ENCODE data around the gene FBH1.
A peak's percentile ranks its signal among the peaks of the same experiment; 100 is the strongest.

FBH1 gene

DNA sequence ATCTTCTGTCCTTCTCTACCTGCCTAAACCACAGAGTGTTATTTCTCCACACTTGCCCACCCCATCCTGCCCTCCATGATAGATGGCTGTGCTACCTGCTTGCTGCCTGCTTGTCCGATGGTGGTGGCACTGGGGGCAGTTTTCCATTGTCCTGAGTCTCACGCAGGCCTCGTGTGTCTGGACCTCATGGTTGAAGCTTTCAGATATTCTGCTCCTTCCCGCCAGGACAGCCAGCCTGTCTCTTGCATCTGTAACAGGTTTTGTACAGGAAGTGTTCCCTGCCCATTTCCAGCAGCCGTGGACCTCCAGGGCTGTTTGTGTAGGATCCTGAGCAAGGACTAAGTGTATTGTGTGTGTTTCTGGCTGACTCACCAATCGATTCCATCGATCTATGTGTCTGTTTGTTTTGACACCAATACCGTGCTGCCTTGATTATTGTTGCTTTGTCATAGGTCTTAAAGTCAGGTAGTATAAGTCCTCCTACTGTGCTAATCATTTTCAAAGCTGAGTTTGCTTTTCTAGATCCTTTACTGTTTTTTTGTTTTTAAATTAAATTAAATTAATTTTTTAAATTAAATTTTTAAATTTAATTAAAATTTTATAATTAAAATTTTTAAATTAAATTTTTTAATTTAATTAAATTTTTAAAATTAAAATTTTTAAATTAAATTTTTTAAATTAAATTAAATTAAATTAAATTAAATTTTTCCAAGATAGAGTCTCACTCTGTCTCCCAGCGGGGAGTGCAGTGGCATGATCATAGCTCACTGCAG is 78.8 kb downstream of the FBH1 start:
- Histone ChIP-seq H3K9ac (ENCODE audit: low read length) (no peak overlapping the region), H3K27me3 (ENCODE audit: control insufficient read depth, insufficient read depth, low read length) (no peaks in the 10 kb centered on the region), H3K4me3 (ENCODE audit: low read length) (no peak overlapping the region), H3K9me3 (ENCODE audit: control insufficient read depth, low read length) (no peaks in the 10 kb centered on the region), H3K4me1 (ENCODE audit: control insufficient read depth, insufficient read depth, low read length) (peaks cover 43% of the 10 kb centered on the region), H3K36me3 (ENCODE audit: control insufficient read depth, insufficient read depth, low read length) (no peaks in the 10 kb centered on the region)

GRCh38 chr10:5970066-5970465 is 80.0 kb downstream of the FBH1 start:
- Histone ChIP-seq H3K27me3 (ENCODE audit: control insufficient read depth, insufficient read depth, low read length) (no peaks in the 10 kb centered on the region), H3K9ac (ENCODE audit: low read length) (no peak overlapping the region), H3K4me1 (ENCODE audit: control insufficient read depth, insufficient read depth, low read length) (peaks cover 40% of the 10 kb centered on the region), H3K9me3 (ENCODE audit: control insufficient read depth, low read length) (no peaks in the 10 kb centered on the region), H3K4me3 (ENCODE audit: low read length) (no peak overlapping the region), H3K36me3 (ENCODE audit: control insufficient read depth, insufficient read depth, low read length) (no peaks in the 10 kb centered on the region)

DNA sequence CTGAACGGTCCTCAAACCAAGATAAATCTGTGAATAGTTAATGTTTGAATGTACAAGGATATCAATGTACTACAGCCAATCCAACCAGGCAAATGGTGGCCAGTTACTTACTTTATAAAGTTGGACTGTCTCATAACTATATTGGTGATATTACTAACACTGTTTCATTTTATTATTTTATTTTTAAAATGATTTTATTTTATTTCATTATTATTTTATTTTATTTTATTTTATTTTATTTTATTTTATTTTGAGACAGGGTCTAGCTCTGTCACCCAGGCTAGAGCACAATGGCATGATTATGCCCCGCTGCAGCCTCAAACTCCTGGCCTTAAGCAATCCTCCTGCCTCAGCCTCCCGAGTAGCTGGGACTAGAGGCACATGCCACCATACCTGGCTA is 80.5 kb downstream of the FBH1 start:
- H3K27me3 ChIP-seq (ENCODE audit: control insufficient read depth, insufficient read depth, low read length): no peaks in the 10 kb centered on the region
- peaks cover 35% of the 10 kb centered on the region for H3K4me1 ChIP-seq (ENCODE audit: control insufficient read depth, insufficient read depth, low read length)
- no peak overlapping the region for H3K9ac ChIP-seq (ENCODE audit: low read length)
- no peak overlapping the region for H3K4me3 ChIP-seq (ENCODE audit: low read length)
- no peaks in the 10 kb centered on the region for H3K36me3 ChIP-seq (ENCODE audit: control insufficient read depth, insufficient read depth, low read length)
- no peaks in the 10 kb centered on the region for H3K9me3 ChIP-seq (ENCODE audit: control insufficient read depth, low read length)

- no peaks in the 10 kb centered on the region for H3K27me3 ChIP-seq (ENCODE audit: control insufficient read depth, insufficient read depth, low read length)
- peak overlapping the region; percentile 47 for H3K9ac ChIP-seq (ENCODE audit: low read length)
- H3K4me1 ChIP-seq (ENCODE audit: control insufficient read depth, insufficient read depth, low read length): peaks cover 34% of the 10 kb centered on the region
- H3K9me3 ChIP-seq (ENCODE audit: control insufficient read depth, low read length): no peaks in the 10 kb centered on the region
- no peaks in the 10 kb centered on the region for H3K36me3 ChIP-seq (ENCODE audit: control insufficient read depth, insufficient read depth, low read length)
- H3K4me3 ChIP-seq (ENCODE audit: low read length): no peak overlapping the region
Measured at GRCh38 chr10:5971315-5971832, 81.3 kb downstream of the FBH1 start.

GRCh38 chr10:5971886-5972285 is 81.8 kb downstream of the FBH1 start:
- Histone ChIP-seq H3K36me3 (ENCODE audit: control insufficient read depth, insufficient read depth, low read length) (no peaks in the 10 kb centered on the region), H3K9ac (ENCODE audit: low read length) (peak overlapping the region; percentile 47), H3K9me3 (ENCODE audit: control insufficient read depth, low read length) (no peaks in the 10 kb centered on the region), H3K4me3 (ENCODE audit: low read length) (no peak overlapping the region), H3K4me1 (ENCODE audit: control insufficient read depth, insufficient read depth, low read length) (peaks cover 34% of the 10 kb centered on the region), H3K27me3 (ENCODE audit: control insufficient read depth, insufficient read depth, low read length) (no peaks in the 10 kb centered on the region)

DNA sequence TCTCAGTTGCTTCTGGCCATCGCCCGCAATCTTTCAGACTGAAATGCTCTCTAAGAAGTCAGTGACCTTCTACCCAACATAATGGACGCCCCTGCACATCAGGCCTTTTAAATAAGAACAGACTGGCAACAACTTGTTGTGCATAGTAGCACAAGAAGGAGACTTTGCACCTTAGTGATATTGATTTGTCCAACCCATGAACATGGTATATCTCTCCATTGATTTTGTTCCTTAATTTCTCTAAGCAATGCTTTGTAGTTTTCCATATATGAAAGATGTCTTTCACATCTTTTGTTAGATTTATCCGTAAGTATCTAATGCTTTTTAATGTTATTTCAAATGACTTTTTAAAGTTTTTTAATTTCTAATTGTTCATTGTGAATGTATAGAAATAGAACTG is 83.0 kb downstream of the FBH1 start:
- Histone ChIP-seq H3K9me3 (ENCODE audit: control insufficient read depth, low read length) (no peaks in the 10 kb centered on the region), H3K36me3 (ENCODE audit: control insufficient read depth, insufficient read depth, low read length) (no peaks in the 10 kb centered on the region), H3K9ac (ENCODE audit: low read length) (no peak overlapping the region), H3K27me3 (ENCODE audit: control insufficient read depth, insufficient read depth, low read length) (no peaks in the 10 kb centered on the region), H3K4me3 (ENCODE audit: low read length) (no peak overlapping the region), H3K4me1 (ENCODE audit: control insufficient read depth, insufficient read depth, low read length) (peaks cover 35% of the 10 kb centered on the region)

GRCh38 chr10:5975641-5976473 is 85.8 kb downstream of the FBH1 start:
- H3K9me3 ChIP-seq (ENCODE audit: control insufficient read depth, low read length): no peaks in the 10 kb centered on the region
- H3K9ac ChIP-seq (ENCODE audit: low read length): peak overlapping the region; percentile 94
- peak overlapping the region; percentile 87 for H3K4me3 ChIP-seq (ENCODE audit: low read length)
- H3K4me1 ChIP-seq (ENCODE audit: control insufficient read depth, insufficient read depth, low read length): peaks cover 26% of the 10 kb centered on the region
- no peaks in the 10 kb centered on the region for H3K36me3 ChIP-seq (ENCODE audit: control insufficient read depth, insufficient read depth, low read length)
- no peaks in the 10 kb centered on the region for H3K27me3 ChIP-seq (ENCODE audit: control insufficient read depth, insufficient read depth, low read length)

DNA sequence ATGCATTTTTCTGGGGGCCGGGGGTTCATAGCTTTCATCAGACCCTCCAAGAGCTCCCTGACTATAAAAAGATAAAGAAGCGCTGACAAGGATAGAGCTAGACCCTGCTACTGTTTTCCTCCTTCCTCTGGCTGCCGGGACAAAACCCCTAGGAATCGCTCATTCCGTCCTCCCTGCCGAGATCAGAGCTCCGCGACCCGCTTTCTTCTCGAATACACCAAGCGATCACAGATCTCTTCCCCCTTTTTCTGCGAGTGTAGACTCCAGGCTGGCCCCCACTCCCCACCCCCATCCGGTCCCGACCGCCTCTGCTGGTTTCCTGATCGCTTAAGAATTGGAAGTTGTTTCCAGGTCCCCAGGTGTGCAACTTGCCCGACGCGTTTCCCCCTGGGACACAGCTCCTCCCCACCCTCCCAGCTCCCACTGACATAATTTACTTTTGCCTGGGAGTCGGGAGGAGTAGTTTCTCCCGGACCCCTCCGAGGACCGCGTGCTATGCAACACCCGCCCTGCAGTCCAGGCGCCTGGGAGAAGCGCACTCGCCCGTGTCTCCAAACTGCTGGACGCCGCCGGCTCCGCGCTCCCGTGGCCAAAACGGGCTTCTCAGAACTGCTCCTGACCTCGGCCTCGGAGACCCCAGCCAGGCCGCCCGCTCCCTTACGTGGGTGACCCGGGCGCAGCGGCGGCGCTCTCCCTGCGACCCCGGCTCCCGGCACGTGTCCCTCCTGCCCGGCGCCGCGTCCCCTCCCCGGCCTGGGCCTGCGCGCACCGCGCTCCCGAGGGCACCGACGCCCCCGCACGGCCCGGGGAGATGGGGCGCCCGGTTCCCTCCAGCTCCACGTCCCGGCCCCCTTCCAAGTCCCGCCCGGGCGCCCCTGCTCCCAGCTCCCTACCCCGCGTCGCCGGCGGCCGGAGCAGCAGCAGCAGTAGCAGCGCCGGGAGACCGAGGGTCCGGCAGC is 86.7 kb downstream of the FBH1 start:
- no peaks in the 10 kb centered on the region for H3K27me3 ChIP-seq (ENCODE audit: control insufficient read depth, insufficient read depth, low read length)
- H3K4me3 ChIP-seq (ENCODE audit: low read length): peak overlapping the region; percentile 87
- peaks cover 17% of the 10 kb centered on the region for H3K4me1 ChIP-seq (ENCODE audit: control insufficient read depth, insufficient read depth, low read length)
- peak overlapping the region; percentile 94 for H3K9ac ChIP-seq (ENCODE audit: low read length)
- no peaks in the 10 kb centered on the region for H3K36me3 ChIP-seq (ENCODE audit: control insufficient read depth, insufficient read depth, low read length)
- no peaks in the 10 kb centered on the region for H3K9me3 ChIP-seq (ENCODE audit: control insufficient read depth, low read length)

- H3K9me3 ChIP-seq (ENCODE audit: control insufficient read depth, low read length): no peaks in the 10 kb centered on the region
- no peaks in the 10 kb centered on the region for H3K27me3 ChIP-seq (ENCODE audit: control insufficient read depth, insufficient read depth, low read length)
- H3K4me1 ChIP-seq (ENCODE audit: control insufficient read depth, insufficient read depth, low read length): peaks cover 8% of the 10 kb centered on the region
- no peaks in the 10 kb centered on the region for H3K36me3 ChIP-seq (ENCODE audit: control insufficient read depth, insufficient read depth, low read length)
- peak within 1 kb of the TSS; percentile 87 for H3K4me3 ChIP-seq (ENCODE audit: low read length)
- H3K9ac ChIP-seq (ENCODE audit: low read length): peak within 1 kb of the TSS; percentile 94
Measured at GRCh38 chr10:5977471-5978229, 87.6 kb downstream of the FBH1 start, which contains the start of gene IL15RA. TSS of gene IL15RA (minus strand) at chr10:5977543. CDS start at chr10:5977492, 51 bp downstream.

DNA sequence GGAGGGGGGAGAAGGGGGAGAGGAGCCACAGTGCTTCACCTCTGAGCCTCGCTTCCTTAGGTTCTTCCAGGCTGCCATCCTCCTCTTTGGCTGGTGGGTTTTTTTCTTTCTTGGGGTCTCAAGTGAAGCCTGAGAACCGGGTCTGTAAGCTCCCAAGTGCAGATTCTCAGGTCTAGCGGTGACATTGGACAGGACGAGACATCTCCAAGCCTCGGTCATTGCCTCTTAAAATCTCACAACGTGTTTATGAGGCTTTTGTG is 88.1 kb downstream of the FBH1 start:
- peak overlapping the region; percentile 87 for H3K4me3 ChIP-seq (ENCODE audit: low read length)
- peak overlapping the region; percentile 94 for H3K9ac ChIP-seq (ENCODE audit: low read length)
- no peaks in the 10 kb centered on the region for H3K27me3 ChIP-seq (ENCODE audit: control insufficient read depth, insufficient read depth, low read length)
- no peaks in the 10 kb centered on the region for H3K36me3 ChIP-seq (ENCODE audit: control insufficient read depth, insufficient read depth, low read length)
- H3K4me1 ChIP-seq (ENCODE audit: control insufficient read depth, insufficient read depth, low read length): peaks cover 4% of the 10 kb centered on the region
- H3K9me3 ChIP-seq (ENCODE audit: control insufficient read depth, low read length): no peaks in the 10 kb centered on the region

DNA sequence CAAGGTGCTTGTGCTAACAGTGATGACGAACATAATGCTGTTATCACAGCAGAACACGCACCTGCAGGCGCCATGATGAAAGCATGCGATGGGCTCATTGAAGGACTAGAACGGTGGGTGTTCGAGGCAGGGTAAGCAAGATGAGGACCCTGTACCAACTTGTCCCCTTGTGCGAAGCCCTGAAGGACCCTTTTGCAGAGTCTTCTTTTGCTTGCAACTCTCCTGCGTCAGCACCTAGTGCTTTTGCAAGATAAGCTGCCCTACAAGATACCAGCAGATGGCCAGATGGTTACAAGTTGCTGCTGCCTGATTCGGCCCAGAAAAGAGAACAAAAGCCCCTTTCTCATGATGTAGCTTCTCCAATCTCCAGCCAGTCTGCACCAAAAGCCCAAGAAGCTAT is 91.5 kb downstream of the FBH1 start:
- peaks cover 4% of the 10 kb centered on the region for H3K4me1 ChIP-seq (ENCODE audit: control insufficient read depth, insufficient read depth, low read length)
- no peaks in the 10 kb centered on the region for H3K36me3 ChIP-seq (ENCODE audit: control insufficient read depth, insufficient read depth, low read length)
- H3K9ac ChIP-seq (ENCODE audit: low read length): no peak overlapping the region
- H3K9me3 ChIP-seq (ENCODE audit: control insufficient read depth, low read length): no peaks in the 10 kb centered on the region
- no peaks in the 10 kb centered on the region for H3K27me3 ChIP-seq (ENCODE audit: control insufficient read depth, insufficient read depth, low read length)
- no peak overlapping the region for H3K4me3 ChIP-seq (ENCODE audit: low read length)

All from mucosa of stomach (tissue), 1 donor.